HUES6 (cell line): ENCODE measurements around the gene HIVEP3.

Experiments
- H3K27ac ChIP-seq: 2 replicates; pipeline ENCODE4 v1.7.0; 2013; ENCODE audit warnings: low read depth, mild to moderate bottlenecking, low read length, inconsistent platforms
- H3K27me3 ChIP-seq: 2 replicates; pipeline ENCODE4 v1.6.1; 2013; ENCODE audit warnings: low read length; ENCODE audit not compliant: control insufficient read depth, insufficient read depth
- H3K36me3 ChIP-seq: 2 replicates; pipeline ENCODE4 v1.6.1; 2013; ENCODE audit warnings: low read length; ENCODE audit not compliant: control insufficient read depth, insufficient read depth
- H3K4me1 ChIP-seq: 2 replicates; pipeline ENCODE4 v1.6.1; 2013; ENCODE audit warnings: low read length; ENCODE audit not compliant: control insufficient read depth, insufficient read depth
- H3K4me3 ChIP-seq: 2 replicates; pipeline ENCODE4 v1.5.1; 2013; ENCODE audit warnings: low read depth, low read length
- H3K9ac ChIP-seq: one replicate; pipeline ENCODE4 v1.6.1; 2013; ENCODE audit warnings: mild to moderate bottlenecking, low read length
- H3K9me3 ChIP-seq: 2 replicates; pipeline ENCODE4 v1.6.1; 2013; ENCODE audit warnings: low read depth, low read length; ENCODE audit not compliant: control insufficient read depth, insufficient read depth

HIVEP3 gene

DNA sequence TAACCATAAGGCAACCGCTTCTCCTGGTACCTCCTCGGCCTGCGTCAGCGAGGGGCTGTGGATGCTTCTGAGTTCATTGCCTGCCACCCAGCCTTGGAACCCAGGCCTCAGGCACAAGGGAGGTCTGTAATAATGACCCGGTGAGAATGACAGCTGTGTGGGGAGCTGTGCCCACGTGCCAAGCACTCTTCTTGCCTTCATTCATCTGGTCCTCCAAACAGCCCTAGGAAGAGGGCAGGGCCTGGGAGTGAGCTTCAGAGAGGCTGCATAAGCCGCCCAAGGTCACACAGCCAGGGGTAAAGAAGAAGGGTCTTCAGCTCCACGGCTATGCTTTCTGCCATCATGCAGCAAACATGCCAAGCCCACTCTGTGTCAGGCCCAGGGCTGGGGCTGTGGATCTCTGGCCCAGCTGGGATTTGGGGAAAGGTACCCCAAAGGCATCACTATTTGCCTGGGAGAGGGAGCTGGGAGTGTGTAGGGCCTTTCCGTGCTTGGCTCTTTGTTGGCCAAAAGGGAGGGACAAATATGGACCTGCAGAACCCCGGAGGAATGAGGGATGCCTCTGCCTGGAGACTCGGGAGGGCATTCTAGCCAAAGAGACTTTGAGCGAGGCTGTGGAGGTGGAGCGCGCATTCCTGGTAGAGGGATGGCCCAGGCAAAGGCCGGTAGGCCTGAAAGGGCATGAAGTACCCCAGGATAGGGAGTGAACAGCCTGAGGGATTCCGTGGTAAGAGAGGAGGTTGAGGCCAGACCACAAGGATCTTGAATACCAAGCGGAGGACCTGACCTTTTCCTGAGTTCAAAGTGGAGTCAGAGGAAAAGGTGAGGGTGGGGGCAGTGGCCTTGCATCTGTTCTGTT is 424.1 kb downstream of the HIVEP3 start:
- no peaks in the 10 kb centered on the region for H3K36me3 ChIP-seq
- no peak overlapping the region for H3K4me3 ChIP-seq
- H3K27me3 ChIP-seq, result peaks cover 8% of the 10 kb centered on the region
- no peaks in the 10 kb centered on the region for H3K9me3 ChIP-seq
- H3K9ac ChIP-seq, result no peak overlapping the region
- peaks cover 35% of the 10 kb centered on the region for H3K4me1 ChIP-seq
- H3K27ac ChIP-seq, result no peak overlapping the region

DNA sequence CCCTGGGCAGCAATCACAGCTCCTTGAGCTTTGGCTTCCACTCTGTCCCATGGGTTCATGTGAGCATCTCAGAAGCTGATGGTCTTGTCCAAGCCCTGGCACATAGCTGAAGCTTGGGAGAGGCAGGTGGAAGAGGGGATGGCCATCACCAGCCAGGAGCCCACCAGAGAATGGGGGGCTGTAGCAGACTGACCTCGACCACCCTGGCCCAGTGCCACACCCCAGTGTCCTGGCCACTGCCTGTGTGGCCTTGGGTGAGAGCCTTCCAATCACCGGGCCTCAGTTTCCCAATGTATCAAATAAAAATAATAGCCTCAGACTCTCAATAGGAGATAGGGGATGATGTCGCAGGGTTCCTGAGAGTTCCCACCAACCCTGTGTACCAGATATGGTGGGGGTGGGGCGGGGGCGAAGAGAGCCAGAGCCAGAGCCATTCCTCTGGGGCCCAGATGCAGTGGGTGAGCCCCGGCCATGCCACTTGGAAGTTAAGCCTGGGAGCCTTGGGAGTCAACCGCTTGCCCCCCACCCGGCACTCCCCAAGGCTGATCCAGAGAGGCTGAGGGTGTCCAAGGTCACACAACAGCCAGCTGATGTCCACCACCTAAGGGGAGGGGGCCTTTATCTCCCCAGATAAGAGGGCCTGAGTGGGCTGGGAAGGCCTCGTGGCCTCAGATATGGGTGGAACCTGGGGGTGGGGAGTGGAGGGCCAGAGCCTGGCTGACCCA is 424.9 kb downstream of the HIVEP3 start:
- no peak overlapping the region for H3K4me3 ChIP-seq
- H3K9me3 ChIP-seq, result no peaks in the 10 kb centered on the region
- peaks cover 35% of the 10 kb centered on the region for H3K4me1 ChIP-seq
- H3K27me3 ChIP-seq, result peaks cover 8% of the 10 kb centered on the region
- no peak overlapping the region for H3K9ac ChIP-seq
- H3K27ac ChIP-seq, result no peak overlapping the region
- no peaks in the 10 kb centered on the region for H3K36me3 ChIP-seq

DNA sequence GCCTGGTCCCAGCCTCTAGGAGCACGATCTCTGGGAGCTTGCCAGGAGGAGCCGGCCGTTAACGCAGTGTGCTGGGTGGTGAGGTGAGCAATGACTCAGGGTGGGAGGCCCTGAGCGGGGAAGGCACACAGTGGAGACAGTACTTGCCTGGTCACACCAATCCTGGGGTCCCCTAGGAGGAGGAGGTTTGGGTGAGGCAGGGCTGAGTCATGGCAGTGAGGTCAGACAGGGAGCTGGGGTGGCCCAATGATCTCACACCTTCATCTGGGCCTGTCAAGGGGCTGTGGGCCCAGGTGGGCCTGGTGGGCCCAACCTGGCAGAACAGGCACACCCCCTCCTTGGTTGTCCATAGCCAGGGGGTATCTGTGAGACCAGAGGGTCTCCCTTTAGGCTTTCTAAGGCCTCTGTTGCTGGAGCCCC is 425.6 kb downstream of the HIVEP3 start:
- no peak overlapping the region for H3K4me3 ChIP-seq
- no peaks in the 10 kb centered on the region for H3K9me3 ChIP-seq
- H3K36me3 ChIP-seq, result no peaks in the 10 kb centered on the region
- H3K4me1 ChIP-seq, result peaks cover 34% of the 10 kb centered on the region
- no peak overlapping the region for H3K27ac ChIP-seq
- no peak overlapping the region for H3K9ac ChIP-seq
- peaks cover 8% of the 10 kb centered on the region for H3K27me3 ChIP-seq

DNA sequence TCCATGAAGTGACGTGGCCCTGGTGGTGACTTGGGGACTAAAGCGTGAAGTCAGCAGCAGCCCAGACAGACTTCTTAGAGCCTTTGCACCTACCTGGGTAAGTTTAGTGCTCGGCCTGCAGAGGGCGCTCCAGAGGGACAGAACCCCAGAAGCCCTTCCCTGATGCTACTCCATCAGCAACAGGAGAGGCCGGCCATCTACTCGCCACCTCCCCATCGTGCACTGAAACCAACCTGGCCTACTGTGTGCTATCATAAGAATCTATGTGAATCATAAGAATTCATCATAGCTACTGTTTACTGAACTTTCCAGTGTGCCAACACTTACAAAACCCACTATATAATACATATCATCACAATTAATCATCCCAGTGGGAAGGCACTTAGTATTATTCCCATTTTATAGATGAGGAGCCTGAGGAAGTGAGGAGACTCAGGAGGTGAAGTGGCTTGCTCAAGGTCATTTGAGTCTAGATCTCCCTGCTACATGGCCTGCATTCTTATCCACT is 426.3 kb downstream of the HIVEP3 start:
- no peaks in the 10 kb centered on the region for H3K36me3 ChIP-seq

DNA sequence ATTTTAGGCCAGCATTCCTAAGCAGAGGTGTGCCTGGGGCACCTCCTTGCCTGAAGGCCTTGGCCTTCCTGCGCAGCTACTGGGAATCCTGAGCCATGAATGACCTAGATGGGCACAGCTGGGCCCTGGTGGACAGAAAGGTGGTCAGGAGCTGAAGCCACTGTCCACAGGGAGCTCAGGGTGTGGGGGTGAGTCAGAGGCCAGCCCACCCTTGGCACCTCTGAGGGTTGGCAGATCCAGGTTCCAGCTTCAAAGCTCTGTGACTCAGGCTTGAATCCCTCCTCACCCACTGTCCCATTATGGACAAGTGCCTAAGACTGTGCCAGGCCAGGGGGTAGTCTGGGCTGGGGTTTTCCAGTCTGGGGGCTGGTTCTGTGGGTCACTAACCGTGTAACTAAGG is 427.8 kb downstream of the HIVEP3 start:
- no peak overlapping the region for H3K27ac ChIP-seq
- H3K4me1 ChIP-seq, result peaks cover 43% of the 10 kb centered on the region
- H3K9ac ChIP-seq, result no peak overlapping the region
- no peaks in the 10 kb centered on the region for H3K9me3 ChIP-seq
- H3K27me3 ChIP-seq, result peaks cover 4% of the 10 kb centered on the region; the same call in 1 of the 2 replicates
- H3K36me3 ChIP-seq, result no peaks in the 10 kb centered on the region
- H3K4me3 ChIP-seq, result no peak overlapping the region

More for the DNA sequence above, 426.3 kb downstream of the HIVEP3 start:
- Histone ChIP-seq H3K9ac (no peak overlapping the region), H3K9me3 (no peaks in the 10 kb centered on the region), H3K4me1 (peaks cover 40% of the 10 kb centered on the region), H3K27me3 (peaks cover 10% of the 10 kb centered on the region), H3K27ac (no peak overlapping the region), H3K4me3 (no peak overlapping the region)

DNA sequence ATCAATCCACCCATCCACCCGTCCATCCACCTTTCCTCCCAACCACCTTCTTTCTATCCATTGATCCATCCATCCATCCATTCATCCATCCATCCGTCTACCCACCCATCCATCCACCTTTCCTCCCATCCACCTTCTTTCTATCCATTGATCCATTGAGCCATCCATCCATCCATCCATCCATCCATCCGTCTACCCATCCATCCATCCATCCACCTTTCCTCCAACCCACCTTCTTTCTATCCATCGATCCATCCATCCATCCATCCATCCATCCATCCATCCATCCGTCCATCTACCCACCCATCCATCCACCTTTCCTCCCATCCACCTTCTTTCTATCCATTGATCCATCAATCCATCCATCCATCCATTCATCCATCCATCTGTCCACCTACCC is 429.2 kb downstream of the HIVEP3 start:
- no peak overlapping the region for H3K4me3 ChIP-seq
- peaks cover 4% of the 10 kb centered on the region; the same call in 1 of the 2 replicates for H3K27me3 ChIP-seq
- no peak overlapping the region for H3K9ac ChIP-seq
- H3K9me3 ChIP-seq, result no peaks in the 10 kb centered on the region
- H3K4me1 ChIP-seq, result peaks cover 43% of the 10 kb centered on the region
- no peaks in the 10 kb centered on the region for H3K36me3 ChIP-seq
- no peak overlapping the region for H3K27ac ChIP-seq

DNA sequence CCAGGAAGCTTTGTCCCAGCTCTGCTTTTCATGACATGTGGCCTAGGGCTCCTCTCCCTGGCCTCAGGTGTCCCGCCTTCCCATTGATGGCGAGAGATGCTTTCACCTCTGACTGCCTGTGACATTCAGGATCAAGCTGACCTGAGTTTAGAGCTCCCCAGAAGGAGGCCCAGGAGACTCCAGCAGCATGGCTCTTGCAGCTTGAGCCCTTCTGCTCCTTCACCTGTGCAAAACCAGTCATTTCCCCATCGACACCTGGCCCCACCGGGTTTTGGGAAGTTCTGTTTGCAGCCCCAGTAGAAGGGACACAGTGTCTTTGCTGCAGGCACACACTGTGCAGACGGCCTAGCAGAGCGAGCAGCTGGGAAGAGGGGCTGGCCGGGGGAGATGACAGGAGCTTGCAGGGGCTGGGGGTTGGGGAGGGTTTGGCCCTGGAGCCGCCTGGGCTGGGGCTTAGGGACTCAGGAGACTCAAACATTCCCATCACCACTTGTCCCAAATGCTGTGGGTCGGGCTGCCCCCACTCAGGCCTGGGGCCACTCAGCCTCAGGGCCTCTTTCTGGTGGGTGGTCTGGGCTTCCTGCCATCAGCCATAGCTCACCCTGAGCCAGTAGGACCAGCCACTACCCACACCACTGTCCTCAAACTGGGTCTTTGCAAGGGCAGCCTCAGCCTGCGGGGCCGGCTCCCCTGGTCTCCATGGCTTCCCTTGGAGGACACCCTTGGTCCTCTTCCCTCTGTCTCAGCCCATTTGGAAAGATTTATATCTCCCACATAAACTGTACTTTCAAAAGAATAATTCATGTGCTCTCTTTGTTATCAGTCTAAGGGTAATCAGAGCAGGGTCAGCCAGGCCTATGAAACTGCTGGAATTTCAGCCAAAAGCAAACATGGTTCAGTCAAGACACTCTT is 430.4 kb downstream of the HIVEP3 start:
- H3K27ac ChIP-seq, result no peak overlapping the region
- no peak overlapping the region for H3K4me3 ChIP-seq
- no peaks in the 10 kb centered on the region for H3K36me3 ChIP-seq
- H3K9ac ChIP-seq, result no peak overlapping the region
- peaks cover 4% of the 10 kb centered on the region; the same call in 1 of the 2 replicates for H3K27me3 ChIP-seq
- H3K4me1 ChIP-seq, result peaks cover 52% of the 10 kb centered on the region
- H3K9me3 ChIP-seq, result no peaks in the 10 kb centered on the region

DNA sequence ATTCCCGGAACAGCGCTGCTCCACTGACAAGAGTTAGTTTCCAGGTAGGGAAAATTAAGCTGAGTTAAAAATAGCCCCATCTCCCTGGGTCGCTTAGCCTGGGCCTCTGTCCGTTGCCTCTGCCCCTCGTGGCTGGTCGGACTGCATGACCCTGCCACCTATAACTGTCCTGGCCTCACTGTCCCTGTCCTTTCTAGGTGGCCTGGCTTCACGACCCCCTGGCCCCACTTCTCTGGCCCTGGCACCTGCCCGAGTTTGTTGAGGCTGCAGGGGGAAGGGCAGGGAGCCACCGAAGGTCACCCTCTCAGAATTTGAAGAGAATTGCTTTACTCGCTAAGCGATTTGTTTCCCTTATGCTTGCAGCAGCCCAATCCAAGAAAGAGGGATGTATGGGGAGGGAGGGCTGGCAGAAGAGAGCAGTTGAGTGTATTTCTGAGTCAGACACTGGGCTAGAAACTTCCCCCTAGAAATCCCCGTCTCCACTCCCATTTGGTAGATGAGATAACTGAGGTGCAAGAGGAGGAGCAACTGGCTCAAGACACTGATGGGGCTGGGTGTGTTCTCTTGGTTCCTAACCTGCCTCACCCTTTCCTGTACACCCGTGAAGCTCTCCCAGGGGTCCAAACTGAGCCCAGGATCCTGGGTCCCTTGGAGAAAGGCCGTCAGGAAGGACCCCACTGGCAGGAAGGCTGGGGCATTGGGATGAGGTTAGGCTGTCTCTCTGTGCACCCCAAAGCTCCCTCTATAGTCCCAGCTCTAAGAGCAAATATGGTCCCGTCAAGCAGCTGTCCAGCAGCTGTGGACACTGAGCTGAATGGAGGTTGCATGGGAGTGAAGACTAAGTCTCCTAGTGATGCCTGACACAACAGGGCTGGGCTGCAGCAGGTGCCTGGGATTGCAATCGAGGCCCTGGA is 431.3 kb downstream of the HIVEP3 start:
- Histone ChIP-seq H3K9me3 (no peaks in the 10 kb centered on the region), H3K9ac (peak overlapping the region; percentile 68), H3K27ac (peak overlapping the region; percentile 63; the same call in 1 of the 2 replicates), H3K4me1 (peaks cover 61% of the 10 kb centered on the region), H3K27me3 (peaks cover 4% of the 10 kb centered on the region; the same call in 1 of the 2 replicates), H3K4me3 (peak overlapping the region; percentile 35), H3K36me3 (no peaks in the 10 kb centered on the region)

DNA sequence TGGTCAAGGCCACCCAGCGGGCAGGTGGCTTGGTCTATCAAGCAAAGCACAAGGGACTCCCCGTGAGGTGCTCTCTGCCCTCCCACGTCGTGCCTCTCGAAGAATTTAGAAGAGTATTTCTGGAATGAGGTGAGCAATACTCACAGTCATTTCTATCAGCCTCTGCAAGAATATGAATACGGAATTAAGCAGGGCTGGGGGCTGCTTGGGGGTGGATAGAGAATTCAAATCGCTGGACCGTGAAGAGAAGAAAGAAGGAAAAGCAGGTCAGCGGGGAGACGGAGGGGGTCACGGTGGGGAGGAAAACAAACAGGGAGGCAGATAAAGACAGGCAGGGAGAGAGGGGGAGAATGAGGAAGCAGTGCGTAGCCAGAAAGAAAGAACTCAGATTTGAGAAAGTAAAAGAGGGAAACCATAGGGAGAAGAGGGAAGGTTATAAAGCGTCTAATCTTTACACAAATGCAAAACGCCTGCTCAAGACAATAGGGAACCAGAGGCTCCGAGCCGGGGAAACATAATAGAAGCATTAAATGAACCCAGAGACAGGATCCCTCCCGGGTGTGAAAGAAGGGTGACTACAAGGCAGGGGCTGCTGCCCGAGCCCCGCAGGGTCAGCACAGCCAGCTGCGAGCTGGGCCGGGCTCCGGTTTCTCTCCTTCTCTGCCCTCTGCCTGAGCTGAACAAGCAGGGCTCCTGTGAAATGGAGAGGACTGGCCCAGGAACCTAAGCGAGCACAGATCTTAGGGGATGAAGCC is 432.2 kb downstream of the HIVEP3 start:
- H3K4me1 ChIP-seq, result peaks cover 58% of the 10 kb centered on the region
- no peaks in the 10 kb centered on the region for H3K9me3 ChIP-seq
- H3K27me3 ChIP-seq, result peaks cover 4% of the 10 kb centered on the region; the same call in 1 of the 2 replicates
- H3K27ac ChIP-seq, result peak overlapping the region; percentile 63; the same call in 1 of the 2 replicates
- peak overlapping the region; percentile 68 for H3K9ac ChIP-seq
- no peaks in the 10 kb centered on the region for H3K36me3 ChIP-seq
- H3K4me3 ChIP-seq, result peak overlapping the region; percentile 35
